Stimulated activated naive CD8-positive, alpha-beta T cell treated with anti-CD3 and anti-CD28 coated beads, Interleukin-15, Interleukin-2, amounts not matched to agents 100 U/mL and 50 U/mL, for 24 hours (primary cell): Measurements from ENCODE around the gene SP3.

Experiments
- ATAC-seq: fragments of 150-1000 bp; cut with Tn5 transposase; one replicate; pipeline ENCODE4 v1.10.0; 2021
- DNase-seq: peaks from one replicate; pipeline ENCODE4 v3.0.0; 2021

SP3 gene

DNA sequence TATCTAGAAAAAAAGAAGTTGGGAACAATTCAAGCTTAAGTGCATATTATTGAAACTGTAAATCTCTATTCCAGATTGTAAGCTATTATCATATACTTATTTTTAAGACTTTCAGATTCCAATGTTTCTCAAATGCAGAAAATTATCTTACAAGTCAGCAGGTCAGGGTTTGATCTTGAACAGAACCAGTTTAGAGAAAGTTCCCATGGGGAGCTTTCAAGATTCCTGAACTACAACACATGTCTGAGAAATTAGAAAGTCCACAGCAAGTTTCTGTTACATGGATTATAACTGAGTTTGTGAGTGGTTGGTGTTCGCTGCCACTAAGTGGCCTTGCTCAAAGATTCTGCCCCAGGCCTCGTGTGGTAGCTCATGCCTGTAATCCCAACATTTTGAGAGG is 31.6 kb upstream of the SP3 start:
- ATAC-seq (no peak), DNase-seq (no peak)

- ATAC-seq (no peak), DNase-seq (no peak)
Observed at GRCh38 chr2:173993459-173993858, 28.3 kb upstream of the SP3 start.

DNA sequence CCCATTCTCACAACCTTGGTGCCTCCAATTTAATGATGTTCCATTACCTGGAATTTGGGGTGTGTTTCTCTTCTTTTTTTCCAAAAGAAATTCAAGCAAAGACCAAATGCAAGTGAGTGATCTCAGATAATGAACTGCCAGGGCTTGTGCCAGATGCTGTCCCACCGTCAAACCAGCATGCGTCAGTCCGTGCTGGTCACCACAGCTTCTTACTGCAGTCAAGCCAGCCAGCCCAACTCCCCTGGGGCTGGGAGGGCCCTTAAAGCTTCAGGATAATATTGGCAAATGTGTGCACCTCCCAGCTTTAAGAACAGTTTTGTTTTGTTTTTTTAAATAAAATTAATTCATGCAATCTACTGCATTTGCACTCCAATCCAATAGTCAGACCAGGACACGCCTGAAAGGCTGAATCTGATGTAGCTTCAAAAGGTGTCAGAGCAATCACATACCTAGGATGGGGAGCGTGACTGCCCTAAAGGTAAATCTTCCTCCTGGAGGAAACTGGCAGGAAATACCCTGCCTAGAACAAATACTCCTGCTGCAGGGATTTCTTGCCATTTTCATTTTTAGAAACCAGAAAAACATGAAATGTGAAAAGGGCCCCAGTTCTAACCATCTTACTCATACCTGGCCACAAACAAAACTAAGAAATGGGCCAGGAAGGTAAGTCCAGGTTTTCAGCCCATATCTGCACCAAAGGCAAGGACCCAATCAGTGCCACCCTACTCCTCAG is 26.8 kb upstream of the SP3 start:
- ATAC-seq (no peak), DNase-seq (no peak)

DNA sequence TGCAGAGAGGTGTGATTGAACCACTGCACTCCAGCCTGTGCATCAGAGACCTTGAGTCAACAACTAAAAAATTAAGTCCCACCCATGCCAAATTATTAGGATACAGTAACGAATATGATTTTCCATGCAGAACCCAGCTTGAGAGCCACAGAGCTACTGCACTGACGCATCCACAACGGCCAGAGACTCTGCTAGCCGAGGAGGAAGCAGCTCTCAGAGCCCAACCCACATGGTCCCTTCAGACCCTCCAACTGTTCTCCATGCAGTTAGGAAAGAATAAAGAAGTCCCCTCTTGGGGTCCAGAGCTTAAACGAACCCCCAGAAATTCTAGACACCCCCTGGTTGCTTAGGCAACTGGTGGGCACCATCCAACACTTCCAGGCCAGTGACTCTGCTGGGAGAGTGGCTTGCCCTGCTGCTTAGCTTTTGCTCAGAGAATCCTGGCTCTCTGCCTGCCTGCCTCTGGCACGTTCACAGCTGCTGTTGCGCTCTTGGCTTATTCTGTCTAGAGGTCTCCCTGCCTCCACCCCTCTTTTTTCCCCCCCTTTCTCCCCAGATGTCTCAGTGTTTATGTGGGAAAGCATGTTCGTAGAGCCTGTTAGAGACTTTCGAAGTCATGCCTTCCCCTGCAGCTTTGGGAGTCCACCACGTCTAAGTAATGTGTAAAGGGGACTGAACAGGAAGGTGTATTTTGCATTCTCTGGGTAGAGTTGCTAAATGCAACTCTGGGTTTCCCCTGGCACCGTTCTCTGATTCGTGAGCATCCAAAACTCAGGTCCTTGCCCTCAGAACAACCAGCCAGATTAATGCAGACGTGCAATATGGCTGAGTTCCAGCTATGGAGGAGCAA is 26.0 kb upstream of the SP3 start:
- ATAC-seq (no peak), DNase-seq (no peak)

DNA sequence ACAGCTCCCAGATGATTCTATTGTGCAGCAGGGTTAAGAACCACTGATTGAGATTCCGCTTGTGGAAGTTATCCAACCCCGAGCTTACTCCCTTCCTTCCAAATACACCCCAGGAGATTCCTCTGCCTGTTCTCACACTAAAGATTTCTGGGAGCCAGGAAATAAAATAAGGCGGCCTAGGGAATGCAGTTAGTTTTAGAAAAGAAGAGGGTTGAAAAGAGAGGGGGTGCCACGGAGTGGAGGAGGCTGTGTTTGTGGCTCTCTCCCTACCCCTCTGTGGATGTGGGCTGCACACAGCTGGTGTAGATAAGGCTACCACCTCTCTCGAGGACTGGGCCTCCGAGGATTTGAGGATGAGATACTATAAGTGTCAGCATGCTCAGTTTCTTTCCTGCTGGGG is 25.1 kb upstream of the SP3 start:
- no peak for ATAC-seq
- DNase-seq: no peak

DNA sequence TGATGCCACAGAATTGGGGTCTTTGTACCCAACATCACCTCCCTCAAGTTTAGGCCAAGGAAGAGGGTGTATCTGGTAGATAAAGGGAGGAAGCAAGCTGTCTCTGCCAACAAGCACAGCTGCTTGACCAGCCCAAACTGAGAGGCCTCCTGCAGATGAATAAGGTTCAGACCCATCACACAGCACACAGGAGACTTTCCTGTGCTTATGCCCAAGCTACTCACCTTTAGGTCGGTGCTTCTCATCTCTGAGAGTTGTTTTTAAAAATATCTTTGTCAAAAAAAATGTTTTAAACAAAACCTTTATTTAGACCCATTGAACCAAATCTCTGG is 24.7 kb upstream of the SP3 start:
- ATAC-seq: no peak
- no peak for DNase-seq

GRCh38 chr2:173989160-173989883 is 24.1 kb upstream of the SP3 start:
- no peak for DNase-seq

GRCh38 chr2:173986805-173987204 is 21.6 kb upstream of the SP3 start:
- DNase-seq (no peak), ATAC-seq (no peak)

More at GRCh38 chr2:173989160-173989883, 24.1 kb upstream of the SP3 start:
- ATAC-seq: no peak

GRCh38 chr2:173985605-173985992 is 20.4 kb upstream of the SP3 start:
- ATAC-seq: no peak

GRCh38 chr2:173984866-173985604 is 19.9 kb upstream of the SP3 start:
- ATAC-seq (no peak), DNase-seq (no peak)

More at GRCh38 chr2:173985605-173985992, 20.4 kb upstream of the SP3 start:
- no peak for DNase-seq

GRCh38 chr2:173983391-173983871 is 18.3 kb upstream of the SP3 start:
- DNase-seq (no peak), ATAC-seq (no peak)

DNA sequence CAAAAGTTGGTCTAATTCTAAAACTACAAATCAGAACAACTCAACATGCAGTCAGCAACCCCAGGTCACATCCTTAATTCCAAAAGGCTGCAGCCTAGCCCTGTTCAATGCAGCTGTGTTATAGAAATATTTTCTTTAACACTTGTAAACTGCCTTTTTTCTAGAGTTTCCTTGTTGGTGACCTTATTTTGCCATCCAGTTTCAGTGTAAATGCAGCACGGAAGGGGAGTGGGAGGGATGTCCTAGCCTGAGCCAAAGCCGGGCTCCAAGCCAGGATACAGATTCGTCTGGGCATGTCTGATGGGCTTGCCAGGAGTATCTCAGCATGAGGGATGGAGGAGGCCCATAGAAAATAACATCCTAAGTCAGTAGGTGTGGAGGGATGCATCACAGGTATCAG is 17.7 kb upstream of the SP3 start:
- DNase-seq (no peak), ATAC-seq (no peak)

GRCh38 chr2:173982182-173982714 is 17.1 kb upstream of the SP3 start:
- ATAC-seq (peak; percentile 65), DNase-seq (no peak)

- no peak for ATAC-seq
- no peak for DNase-seq
Observed at GRCh38 chr2:173981520-173981919, 16.3 kb upstream of the SP3 start.

GRCh38 chr2:173979751-173980351 is 14.7 kb upstream of the SP3 start:
- ATAC-seq (no peak), DNase-seq (no peak)

DNA sequence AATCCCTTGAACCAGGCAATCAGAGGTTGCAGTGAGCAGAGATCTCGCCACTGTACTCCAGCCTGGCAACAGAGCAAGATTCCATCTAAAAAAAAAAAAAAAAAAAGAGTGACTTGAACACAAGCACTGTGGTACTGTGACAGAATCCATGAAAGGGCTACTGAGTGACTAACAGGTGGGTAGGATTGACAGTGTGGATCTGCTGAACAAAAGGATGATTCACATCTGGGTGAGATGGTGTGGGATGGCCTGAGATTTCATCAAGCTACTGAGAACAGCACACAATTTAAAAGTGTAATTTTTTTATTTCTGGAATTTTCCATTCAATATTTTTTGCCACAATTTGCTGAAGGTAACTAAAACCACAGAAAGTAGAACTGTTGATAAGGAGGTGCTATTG is 13.3 kb upstream of the SP3 start:
- ATAC-seq (peak; percentile 96), DNase-seq (no peak)

- DNase-seq (no peak), ATAC-seq (no peak)
Observed at GRCh38 chr2:173972636-173973035, 7.5 kb upstream of the SP3 start.

- DNase-seq (no peak), ATAC-seq (no peak)
Observed at GRCh38 chr2:173972165-173972564, 7.0 kb upstream of the SP3 start.

DNA sequence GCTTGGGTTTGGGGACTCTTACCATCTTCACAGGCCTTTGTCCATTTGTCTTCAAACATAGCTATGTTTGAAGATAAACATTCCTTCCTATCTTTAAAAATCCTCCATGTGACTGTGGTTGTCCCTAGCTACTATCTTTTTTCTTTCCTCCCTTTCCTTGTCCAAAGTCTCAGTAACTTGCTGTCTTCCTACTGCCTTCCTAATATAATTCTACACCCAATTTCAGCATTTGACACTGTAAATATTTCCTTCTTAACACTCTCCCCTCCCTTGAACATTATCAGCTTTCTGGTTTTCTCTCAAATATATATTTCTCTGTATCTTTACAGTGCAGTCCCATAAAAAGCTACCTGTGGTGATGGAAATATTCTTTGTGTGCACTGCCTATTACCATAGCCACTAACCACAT is 5.3 kb upstream of the SP3 start:
- ATAC-seq: no peak
- DNase-seq: no peak

DNA sequence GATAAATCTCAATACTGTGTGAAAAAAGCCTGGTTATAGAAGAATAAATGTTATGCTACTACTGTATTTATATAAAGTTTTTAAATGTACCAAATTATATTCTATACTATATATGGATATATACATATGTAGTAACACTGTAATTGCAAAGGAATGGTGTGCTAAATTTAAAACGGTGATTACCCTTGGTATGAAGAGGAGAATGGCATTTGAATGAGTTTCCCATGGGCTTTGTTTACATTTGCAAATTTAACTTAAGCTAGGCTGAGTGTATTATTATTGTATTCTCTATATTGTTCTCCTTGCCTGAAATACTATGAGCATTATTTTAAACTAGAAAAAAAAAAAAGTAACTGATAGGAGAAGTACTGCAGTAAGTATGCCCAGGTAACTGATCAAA is 4.7 kb upstream of the SP3 start:
- DNase-seq (no peak), ATAC-seq (no peak)

- ATAC-seq: no peak
- no peak for DNase-seq
Observed at GRCh38 chr2:173968551-173968950, 3.4 kb upstream of the SP3 start.
